Measurements from ENCODE around the gene ADAD2. TPM values are rescaled to one million over a fixed set of nuclear protein-coding genes. Genes with fewer than 3 reads are reported as not detected.

ADAD2 gene
- total RNA-seq, 3 donors from 2014 or later (not counting 1 experiment from before 2014, with no cell fraction given): not detected

- no peaks in the 10 kb centered on the region for H3K4me1 Mint-ChIP-seq
- TF ChIP-seq CTCF (IDR thresholded peaks at IDR 0.05): no peak
Measured at GRCh38 chr16:84205976-84206691, 15.2 kb downstream of the ADAD2 start.

GRCh38 chr16:84207251-84207650 lies 16.3 kb downstream of the ADAD2 start:
- H3K4me3 ChIP-seq (ENCODE audit: low read length): no peak overlapping the region
- no peak overlapping the region for H3K27ac ChIP-seq (ENCODE audit: low read length)
- no peaks in the 10 kb centered on the region for H3K27me3 ChIP-seq (ENCODE audit: control insufficient read depth, insufficient read depth, low read length)
- 87% methylated on average over 6 of the region's 6 CpGs for WGBS (ENCODE audit: insufficient coverage)
- intact Hi-C loops (cut with micrococcal nuclease): no loop called here
- no peaks in the 10 kb centered on the region for H3K36me3 ChIP-seq (ENCODE audit: control insufficient read depth, insufficient read depth, low read length)
- ATAC-seq: no peak
- Mint-ChIP-seq H3K27ac (no peak overlapping the region), H3K27me3 (ENCODE audit: low read depth in 2 of 2) (peaks cover 0 to 10% of the 10 kb centered on the region in 2 donors), H3K4me3 (no peak overlapping the region), H3K36me3 (no peaks in the 10 kb centered on the region), H3K4me1 (no peaks in the 10 kb centered on the region), H3K9me3 (no peaks in the 10 kb centered on the region)
- TF ChIP-seq CTCF (IDR thresholded peaks at IDR 0.05): no peak
- no peak for DNase-seq
- H3K9me3 ChIP-seq (ENCODE audit: control insufficient read depth, insufficient read depth, low read length): no peaks in the 10 kb centered on the region
- no peaks in the 10 kb centered on the region for H3K4me1 ChIP-seq (ENCODE audit: control insufficient read depth, insufficient read depth, low read length)

More at GRCh38 chr16:84205976-84206691, 15.2 kb downstream of the ADAD2 start:
- Histone ChIP-seq H3K27ac (ENCODE audit: low read length) (no peak overlapping the region), H3K36me3 (ENCODE audit: control insufficient read depth, insufficient read depth, low read length) (no peaks in the 10 kb centered on the region), H3K4me1 (ENCODE audit: control insufficient read depth, insufficient read depth, low read length) (no peaks in the 10 kb centered on the region), H3K27me3 (ENCODE audit: control insufficient read depth, insufficient read depth, low read length) (no peaks in the 10 kb centered on the region), H3K9me3 (ENCODE audit: control insufficient read depth, insufficient read depth, low read length) (no peaks in the 10 kb centered on the region), H3K4me3 (ENCODE audit: low read length) (no peak overlapping the region)
- ATAC-seq (no peak), DNase-seq (no peak)
- WGBS (ENCODE audit: insufficient coverage): 89% methylated on average over 18 of the region's 18 CpGs
- Mint-ChIP-seq H3K27ac (no peak overlapping the region), H3K9me3 (no peaks in the 10 kb centered on the region), H3K36me3 (no peaks in the 10 kb centered on the region), H3K27me3 (ENCODE audit: low read depth in 2 of 2) (peaks cover 0 to 10% of the 10 kb centered on the region in 2 donors), H3K4me3 (no peak overlapping the region)
- intact Hi-C loops (cut with micrococcal nuclease): no loop called here

- TF ChIP-seq CTCF (IDR thresholded peaks at IDR 0.05): no peak
- H3K27ac Mint-ChIP-seq: no peak overlapping the region
- no peak overlapping the region for H3K4me3 Mint-ChIP-seq
- Histone ChIP-seq H3K4me1 (ENCODE audit: control insufficient read depth, insufficient read depth, low read length) (no peaks in the 10 kb centered on the region), H3K36me3 (ENCODE audit: control insufficient read depth, insufficient read depth, low read length) (no peaks in the 10 kb centered on the region), H3K4me3 (ENCODE audit: low read length) (no peak overlapping the region), H3K27ac (ENCODE audit: low read length) (no peak overlapping the region), H3K9me3 (ENCODE audit: control insufficient read depth, insufficient read depth, low read length) (no peaks in the 10 kb centered on the region), H3K27me3 (ENCODE audit: control insufficient read depth, insufficient read depth, low read length) (no peaks in the 10 kb centered on the region)
- no peaks in the 10 kb centered on the region for H3K9me3 Mint-ChIP-seq
- H3K4me1 Mint-ChIP-seq: no peaks in the 10 kb centered on the region
- ATAC-seq (no peak), DNase-seq (no peak)
- H3K36me3 Mint-ChIP-seq: no peaks in the 10 kb centered on the region
- 81% methylated on average over 8 of the region's 8 CpGs for WGBS (ENCODE audit: insufficient coverage)
- intact Hi-C loops (cut with micrococcal nuclease): no loop called here
- H3K27me3 Mint-ChIP-seq (ENCODE audit: low read depth in 2 of 2): peaks cover 0 to 10% of the 10 kb centered on the region in 2 donors
Measured at GRCh38 chr16:84207879-84208278, 16.9 kb downstream of the ADAD2 start.

- ATAC-seq: no peak
- Histone ChIP-seq H3K36me3 (ENCODE audit: control insufficient read depth, insufficient read depth, low read length) (no peaks in the 10 kb centered on the region), H3K4me1 (ENCODE audit: control insufficient read depth, insufficient read depth, low read length) (no peaks in the 10 kb centered on the region), H3K27me3 (ENCODE audit: control insufficient read depth, insufficient read depth, low read length) (no peaks in the 10 kb centered on the region), H3K4me3 (ENCODE audit: low read length) (no peak overlapping the region), H3K27ac (ENCODE audit: low read length) (no peak overlapping the region), H3K9me3 (ENCODE audit: control insufficient read depth, insufficient read depth, low read length) (no peaks in the 10 kb centered on the region)
- TF ChIP-seq CTCF (IDR thresholded peaks at IDR 0.05): no peak
- Mint-ChIP-seq H3K4me1 (no peaks in the 10 kb centered on the region), H3K27ac (no peak overlapping the region), H3K36me3 (no peaks in the 10 kb centered on the region), H3K27me3 (ENCODE audit: low read depth in 2 of 2) (peaks cover 0 to 10% of the 10 kb centered on the region in 2 donors), H3K4me3 (no peak overlapping the region), H3K9me3 (no peaks in the 10 kb centered on the region)
- WGBS (ENCODE audit: insufficient coverage): 84% methylated on average over 2 of the region's 2 CpGs
- DNase-seq: no peak
- intact Hi-C loops (cut with micrococcal nuclease): no loop called here
Measured at GRCh38 chr16:84209989-84210388, 19.0 kb downstream of the ADAD2 start.

Data from natural killer cell (primary cell).